K562 (cell line): ENCODE measurements around the gene STX1A.

Experiments
- CTCF ChIP-seq, 3 experiments: IDR thresholded peaks in 2 of 3; conservative IDR thresholded peaks in 1 of 3; 2 replicates each; pipeline ENCODE4 v1.5.1; 2011 to 2012; ENCODE audit warnings: low read length in 3 of 3, mild to moderate bottlenecking in 3 of 3, control low read depth in 2 of 3, improper control_type of control experiment in 1 of 3, inconsistent platforms in 1 of 3, low read depth in 1 of 3, mixed read lengths in 1 of 3, moderate library complexity in 1 of 3; ENCODE audit not compliant: insufficient read depth in 2 of 3
- DEAF1 ChIP-seq: fragments of 450-650 bp; formaldehyde crosslinking; IDR thresholded peaks from 2 replicates; pipeline ENCODE4 v1.4.0; 2020; ENCODE audit warnings: mild to moderate bottlenecking, moderate library complexity
- HMG20A ChIP-seq: fragments of 450-650 bp; formaldehyde crosslinking; conservative IDR thresholded peaks from 2 replicates; pipeline ENCODE4 v1.4.0; 2020; ENCODE audit warnings: mild to moderate bottlenecking, mixed read lengths
- PCBP2 ChIP-seq: fragments of 200-400 bp; formaldehyde crosslinking; IDR thresholded peaks from 2 replicates; pipeline ENCODE4 v1.6.1; 2018; ENCODE audit warnings: low read length, low read depth, mild to moderate bottlenecking, moderate library complexity; ENCODE audit not compliant: poor library complexity, severe bottlenecking
- POLR2A ChIP-seq: fragments of 450-650 bp; conservative IDR thresholded peaks from 2 replicates; pipeline ENCODE4 v1.6.1; 2016
- TSHZ1 ChIP-seq: fragments of 250-450 bp; sonication (Bioruptor Pico); IDR thresholded peaks from 2 replicates; pipeline ENCODE4 v1.4.0; 2020; ENCODE audit warnings: mild to moderate bottlenecking, moderate library complexity
- ZNF274 ChIP-seq: IDR thresholded peaks from 2 replicates; pipeline ENCODE4 v1.6.1; 2011; ENCODE audit warnings: low read depth, mild to moderate bottlenecking, low read length, moderate library complexity, borderline replicate concordance

- no peak for TF ChIP-seq TSHZ1 (CRISPR knock-in tag)
- no peak for TF ChIP-seq POLR2A
- no peak for TF ChIP-seq PCBP2
- no peak for TF ChIP-seq ZNF274
- no peak for TF ChIP-seq HMG20A
- no peak for TF ChIP-seq DEAF1 (CRISPR knock-in tag)
- TF ChIP-seq CTCF (IDR thresholded peaks at IDR 0.05 in 2 of 3, conservative IDR thresholded peaks at IDR 0.05 in 1 of 3; ENCODE audit: insufficient read depth in 2 of 3, low read depth in 1 of 3, low read length in 3 of 3) = no peak
Observed at GRCh38 chr7:73742338-73742752, 22.9 kb upstream of the STX1A start.
